Muscle of leg (tissue), 11 donors: Measurements from ENCODE around the gene STK26. TPM values are rescaled to one million over a fixed set of nuclear protein-coding genes. Genes with fewer than 3 reads are reported as not detected.

Source experiments
- DNase-seq: peaks from one replicate; pipeline ENCODE4 v3.0.0; 2013
- H3K27ac ChIP-seq: one replicate; pipeline ENCODE4 v1.5.1; 2013; ENCODE audit warnings: mild to moderate bottlenecking, low read length, control low read depth
- H3K27me3 ChIP-seq: one replicate; pipeline ENCODE4 v1.6.1; 2013; ENCODE audit warnings: low read length; ENCODE audit not compliant: control insufficient read depth, insufficient read depth
- H3K36me3 ChIP-seq: one replicate; pipeline ENCODE4 v1.6.1; 2013; ENCODE audit warnings: low read length; ENCODE audit not compliant: control insufficient read depth, insufficient read depth
- H3K4me1 ChIP-seq: one replicate; pipeline ENCODE4 v1.6.1; 2013; ENCODE audit warnings: low read length; ENCODE audit not compliant: control insufficient read depth, insufficient read depth
- H3K4me3 ChIP-seq: one replicate; pipeline ENCODE4 v1.5.1; 2013; ENCODE audit warnings: low read length, control low read depth
- H3K9me3 ChIP-seq: replicated peaks from 2 replicates; pipeline ENCODE4 v1.6.1; 2013; ENCODE audit warnings: low read depth, low read length; ENCODE audit not compliant: control insufficient read depth
- WGBS: methylation state at CpG from one replicate; pipeline ENCODE4 v1.1.5; 2013; ENCODE audit warnings: missing lambda C conversion rate; ENCODE audit not compliant: insufficient coverage; 5-methylcytosine and 5-hydroxymethylcytosine counted together
- polyA plus RNA-seq, 8 donors: library from polyadenylated mRNA; unstranded; fragments of 120-200 nt; gene quantifications; one replicate each; pipeline versions ENCODE4 v1.2.1 to v1.2.3, GENCODE V29; 2013; ENCODE audit warnings: inconsistent platforms in 1 of 8, low replicate concordance in 1 of 8; ENCODE audit not compliant: insufficient read length in 8 of 8, insufficient read depth in 1 of 8
- total RNA-seq: library from RNA; stranded (reverse); fragments of 120-200 nt; gene quantifications from one replicate; pipeline ENCODE4 v1.2.4, GENCODE V29; 2013

The STK26 gene
- total and polyA plus RNA-seq, 9 donors = 40.8 to 73.3 (median 56.3) TPM

- Histone ChIP-seq H3K27ac (no peak overlapping the region), H3K4me3 (no peak overlapping the region), H3K4me1 (no peaks in the 10 kb centered on the region), H3K9me3 (no peaks in the 10 kb centered on the region), H3K36me3 (no peaks in the 10 kb centered on the region), H3K27me3 (peaks cover 36% of the 10 kb centered on the region)
- no peak for DNase-seq
- 95% methylated on average over 4 of the region's 4 CpGs for WGBS
Measured at GRCh38 chrX:132118358-132118757, 95.3 kb downstream of the STK26 start.

GRCh38 chrX:132119283-132119682 lies 96.2 kb downstream of the STK26 start:
- WGBS = no CpG with 5 or more reads among the region's 3 CpGs
- H3K36me3 ChIP-seq = no peaks in the 10 kb centered on the region
- no peaks in the 10 kb centered on the region for H3K9me3 ChIP-seq
- DNase-seq = no peak
- peaks cover 36% of the 10 kb centered on the region for H3K27me3 ChIP-seq
- no peak overlapping the region for H3K4me3 ChIP-seq
- no peak overlapping the region for H3K27ac ChIP-seq
- H3K4me1 ChIP-seq = no peaks in the 10 kb centered on the region

- H3K4me1 ChIP-seq = no peaks in the 10 kb centered on the region
- H3K27ac ChIP-seq = no peak overlapping the region
- 17% methylated on average over 1 of the region's 12 CpGs for WGBS
- no peaks in the 10 kb centered on the region for H3K9me3 ChIP-seq
- no peak for DNase-seq
- H3K4me3 ChIP-seq = no peak overlapping the region
- H3K27me3 ChIP-seq = peaks cover 32% of the 10 kb centered on the region
- H3K36me3 ChIP-seq = no peaks in the 10 kb centered on the region
Measured at GRCh38 chrX:132119821-132120515, 96.9 kb downstream of the STK26 start.

- Histone ChIP-seq H3K36me3 (no peaks in the 10 kb centered on the region), H3K4me3 (no peak overlapping the region), H3K9me3 (no peaks in the 10 kb centered on the region), H3K27ac (no peak overlapping the region), H3K4me1 (no peaks in the 10 kb centered on the region), H3K27me3 (peaks cover 30% of the 10 kb centered on the region)
- DNase-seq = no peak
- WGBS = 80% methylated on average over 2 of the region's 4 CpGs
Measured at GRCh38 chrX:132120913-132121312, 97.8 kb downstream of the STK26 start.

Other genes with a start within 250 kb of the STK26 start
- 1.3 TPM for gene FRMD7, start 104.7 kb downstream of the STK26 start, total RNA-seq
- gene FRMD7, start 104.7 kb downstream of the STK26 start, polyA plus RNA-seq = under 1 TPM; 0.06 to 0.52 (median 0.17) TPM
- gene RAP2C, start 196.1 kb downstream of the STK26 start, total RNA-seq = 51.6 TPM
- gene RAP2C, start 196.1 kb downstream of the STK26 start, polyA plus RNA-seq = 10 to 100 TPM; 53.3 to 80.0 (median 63.5) TPM